ENCODE measurements around the gene KIF3B. TPM values are rescaled to one million over a fixed set of nuclear protein-coding genes. Genes with fewer than 3 reads are reported as not detected.
A peak's percentile ranks its signal among the peaks of the same experiment; 100 is the strongest.

Gene KIF3B
- total RNA-seq, 1 donor from 2014 or later = 37.0 TPM

GRCh38 chr20:32359633-32360332, 82.3 kb downstream of the KIF3B start:
- Histone ChIP-seq H3K27me3 (ENCODE audit: control insufficient read depth, insufficient read depth, low read length) (no peaks in the 10 kb centered on the region), H3K4me3 (ENCODE audit: low read depth, low read length) (peak overlapping the region; percentile 49), H3K36me3 (ENCODE audit: control insufficient read depth, insufficient read depth, low read length) (no peaks in the 10 kb centered on the region)
- no peak for TF ChIP-seq CTCF (IDR thresholded peaks at IDR 0.05; ENCODE audit: insufficient read depth, low read length, poor library complexity, severe bottlenecking)
- no peak for DNase-seq (ENCODE audit: low read depth)

GRCh38 chr20:32360333-32360634, 82.8 kb downstream of the KIF3B start:
- Histone ChIP-seq H3K4me3 (ENCODE audit: low read depth, low read length) (peak overlapping the region; percentile 49), H3K27me3 (ENCODE audit: control insufficient read depth, insufficient read depth, low read length) (no peaks in the 10 kb centered on the region), H3K36me3 (ENCODE audit: control insufficient read depth, insufficient read depth, low read length) (no peaks in the 10 kb centered on the region)
- DNase-seq (ENCODE audit: low read depth) = no peak
- TF ChIP-seq CTCF (IDR thresholded peaks at IDR 0.05; ENCODE audit: insufficient read depth, low read length, poor library complexity, severe bottlenecking) = no peak

- H3K4me3 ChIP-seq (ENCODE audit: low read depth, low read length) = no peak overlapping the region
- H3K27me3 ChIP-seq (ENCODE audit: control insufficient read depth, insufficient read depth, low read length) = no peaks in the 10 kb centered on the region
- no peaks in the 10 kb centered on the region for H3K36me3 ChIP-seq (ENCODE audit: control insufficient read depth, insufficient read depth, low read length)
- DNase-seq (ENCODE audit: low read depth) = no peak
- TF ChIP-seq CTCF (IDR thresholded peaks at IDR 0.05; ENCODE audit: insufficient read depth, low read length, poor library complexity, severe bottlenecking) = no peak
Measured at GRCh38 chr20:32362901-32363364, 85.5 kb downstream of the KIF3B start.

- no peak for DNase-seq (ENCODE audit: low read depth)
- Histone ChIP-seq H3K27me3 (ENCODE audit: control insufficient read depth, insufficient read depth, low read length) (no peaks in the 10 kb centered on the region), H3K36me3 (ENCODE audit: control insufficient read depth, insufficient read depth, low read length) (no peaks in the 10 kb centered on the region), H3K4me3 (ENCODE audit: low read depth, low read length) (no peak overlapping the region)
- TF ChIP-seq CTCF (IDR thresholded peaks at IDR 0.05; ENCODE audit: insufficient read depth, low read length, poor library complexity, severe bottlenecking) = no peak
Measured at GRCh38 chr20:32363492-32363891, 86.0 kb downstream of the KIF3B start.

- Histone ChIP-seq H3K36me3 (ENCODE audit: control insufficient read depth, insufficient read depth, low read length) (no peaks in the 10 kb centered on the region), H3K27me3 (ENCODE audit: control insufficient read depth, insufficient read depth, low read length) (no peaks in the 10 kb centered on the region), H3K4me3 (ENCODE audit: low read depth, low read length) (no peak overlapping the region)
- no peak for DNase-seq (ENCODE audit: low read depth)
- TF ChIP-seq CTCF (IDR thresholded peaks at IDR 0.05; ENCODE audit: insufficient read depth, low read length, poor library complexity, severe bottlenecking) = no peak
Measured at GRCh38 chr20:32364554-32365208, 87.2 kb downstream of the KIF3B start.

Measured in kidney epithelial cell (primary cell).